NCI-H2227 treated with DMSO at 0.1 percent for 48 hours (cell line): Measurements from ENCODE around the gene PELI2.

Experiments
- DNase-seq: peaks from one replicate; lab custom pipeline; 2025; lab: John Stamatoyannopoulos, UW

Gene PELI2

DNA sequence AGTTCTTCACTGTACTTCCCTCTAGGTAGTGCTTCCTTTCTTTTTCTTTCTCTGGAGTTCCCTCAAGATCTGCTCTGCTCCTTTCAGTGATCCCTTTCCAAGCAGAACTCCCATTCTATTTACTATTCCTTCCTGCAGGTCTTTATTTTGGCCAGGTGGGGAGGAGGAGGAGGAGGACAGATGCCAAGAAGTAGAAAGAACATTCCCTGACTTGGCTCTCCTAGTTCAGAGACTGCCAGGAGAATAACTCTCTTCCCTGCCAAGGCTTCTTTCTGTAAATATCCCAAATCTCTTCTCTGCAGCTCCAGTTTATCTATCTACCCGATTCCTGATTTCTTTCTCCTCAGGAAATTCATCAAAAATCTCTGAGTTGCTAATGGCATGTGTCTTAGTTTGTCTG is 231.7 kb downstream of the PELI2 start:
- no peak for DNase-seq
